Kidney tubule cell (primary cell): Measurements from ENCODE around the gene SLC8A2.
A peak's percentile ranks its signal among the peaks of the same experiment; 100 is the strongest.
"Not testable (repeated sequence)": the region's sequence is repeated elsewhere in the genome, so short reads cannot be mapped to it uniquely, and the experiment has no call there.

Source experiments
- DNase-seq: peaks from one replicate; pipeline ENCODE4 v3.0.0-alpha.2; 2018; ENCODE audit warnings: low spot score

Gene SLC8A2

GRCh38 chr19:47487551-47488515, 16.1 kb upstream of the SLC8A2 start:
- DNase-seq, result no peak

GRCh38 chr19:47486900-47487299, 15.2 kb upstream of the SLC8A2 start:
- DNase-seq, result no peak

- not testable (repeated sequence) for DNase-seq
Measured at GRCh38 chr19:47486220-47486619, 14.5 kb upstream of the SLC8A2 start.

- DNase-seq, result no peak
Measured at GRCh38 chr19:47485210-47485609, 13.5 kb upstream of the SLC8A2 start.

GRCh38 chr19:47483800-47484690, 12.4 kb upstream of the SLC8A2 start, which contains the start of gene KPTN:
Gene KPTN (minus strand): TSS chr19:47484219. CDS start chr19:47484160, 59 bp downstream.
- DNase-seq, result peak; percentile 91

- no peak for DNase-seq
Measured at GRCh38 chr19:47483200-47483599, 11.5 kb upstream of the SLC8A2 start.

- DNase-seq, result no peak
Measured at GRCh38 chr19:47481460-47482052, 9.9 kb upstream of the SLC8A2 start.

- no peak for DNase-seq
Measured at GRCh38 chr19:47480658-47481057, 9.0 kb upstream of the SLC8A2 start.

GRCh38 chr19:47479701-47480503, 8.2 kb upstream of the SLC8A2 start:
- DNase-seq, result no peak

- DNase-seq, result no peak
Measured at GRCh38 chr19:47476438-47476972, 4.8 kb upstream of the SLC8A2 start.

- DNase-seq, result no peak
Measured at GRCh38 chr19:47475465-47475864, 3.8 kb upstream of the SLC8A2 start.

- no peak for DNase-seq
Measured at GRCh38 chr19:47473336-47473735, 1.6 kb upstream of the SLC8A2 start.

GRCh38 chr19:47471381-47471732, 336 bp downstream of the SLC8A2 start:
- no peak for DNase-seq

GRCh38 chr19:47470447-47471195, 1.1 kb downstream of the SLC8A2 start:
- no peak for DNase-seq

GRCh38 chr19:47469719-47470118, 2.0 kb downstream of the SLC8A2 start:
- no peak for DNase-seq

- DNase-seq, result no peak
Measured at GRCh38 chr19:47469363-47469700, 2.4 kb downstream of the SLC8A2 start.

GRCh38 chr19:47467914-47468313, 3.8 kb downstream of the SLC8A2 start:
- DNase-seq, result no peak

GRCh38 chr19:47465957-47466356, 5.7 kb downstream of the SLC8A2 start:
- no peak for DNase-seq

GRCh38 chr19:47464675-47465419, 6.8 kb downstream of the SLC8A2 start:
- no peak for DNase-seq

- no peak for DNase-seq
Measured at GRCh38 chr19:47461876-47462275, 9.8 kb downstream of the SLC8A2 start.
